ENCODE results near the gene OR2AE1.

DNA sequence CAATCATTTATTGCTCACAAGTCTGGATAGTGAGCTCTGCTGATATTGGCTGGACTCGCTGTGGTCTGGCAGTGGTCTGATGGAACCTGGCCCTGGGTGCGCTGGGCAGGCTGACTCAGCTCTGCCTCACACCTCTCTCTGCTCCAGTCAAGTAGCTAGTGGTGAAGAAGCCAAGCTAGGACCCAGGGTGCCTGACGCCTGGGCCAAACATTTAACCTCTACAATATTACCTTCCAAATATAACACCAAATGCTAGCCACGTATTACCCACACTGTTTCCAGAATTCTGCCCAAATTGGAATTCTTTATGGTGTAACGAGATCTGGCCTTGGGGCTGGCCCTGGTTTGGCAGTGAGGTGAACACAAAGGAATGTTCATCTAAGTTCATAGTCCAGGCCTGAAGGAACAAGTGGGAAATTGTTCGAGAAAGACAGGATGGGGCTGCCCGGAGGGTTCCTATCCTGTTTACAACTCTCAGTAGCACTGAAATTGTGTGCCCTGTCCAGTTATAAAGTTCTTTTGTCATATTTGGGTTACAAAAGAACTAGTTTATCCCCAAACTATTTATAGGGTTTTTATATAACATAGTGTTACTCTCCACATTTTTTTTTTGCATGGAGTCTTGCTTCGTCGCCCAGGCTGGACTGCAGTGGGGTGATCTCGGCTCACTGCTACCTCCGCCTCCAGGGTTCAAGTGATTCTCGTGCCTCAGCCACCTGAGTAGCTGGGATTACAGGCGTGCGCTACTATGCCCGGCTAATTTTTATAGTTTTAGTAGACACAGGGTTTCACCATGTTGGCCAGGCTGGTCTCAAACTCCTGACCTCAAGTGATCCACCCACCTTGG is 16.3 kb downstream of the OR2AE1 start:
- no peak for TF ChIP-seq CTCF (IDR thresholded peaks at IDR 0.05)
- TF ChIP-seq POLR2A (IDR thresholded peaks at IDR 0.05): no peak
